ENCODE measurements around the gene NPAS3.

The NPAS3 gene

GRCh38 chr14:33291529-33292104, 352.9 kb downstream of the NPAS3 start:
- POLR2A ChIA-PET (ENCODE audit: low non-redundant PET), result no interaction called here
- no peak overlapping the region for H3K27ac ChIP-seq
- no peak for TF ChIP-seq CTCF (conservative IDR thresholded peaks at IDR 0.05; ENCODE audit: low read depth)
- DNase-seq (ENCODE audit: low spot score), result no peak
- CTCF ChIA-PET, result no interaction called here

GRCh38 chr14:33294419-33294818, 355.7 kb downstream of the NPAS3 start:
- ChIA-PET POLR2A (ENCODE audit: low non-redundant PET) (no interaction called here), CTCF (interaction anchor here (0.6 to 0.8 kb wide), 2 partner anchors 13 to 42 kb away, joined by 3 to 5 read pairs; no protein-coding TSS in a partner anchor)
- no peak overlapping the region for H3K27ac ChIP-seq
- no peak for DNase-seq (ENCODE audit: low spot score)
- no peak for TF ChIP-seq CTCF (conservative IDR thresholded peaks at IDR 0.05; ENCODE audit: low read depth)

- no peak for DNase-seq (ENCODE audit: low spot score)
- CTCF ChIA-PET, result interaction anchor here (0.5 to 0.8 kb wide), 2 partner anchors 15 to 401 kb away, joined by 3 to 4 read pairs; no protein-coding TSS in a partner anchor
- H3K27ac ChIP-seq, result no peak overlapping the region
- POLR2A ChIA-PET (ENCODE audit: low non-redundant PET), result no interaction called here
- no peak for TF ChIP-seq CTCF (conservative IDR thresholded peaks at IDR 0.05; ENCODE audit: low read depth)
Measured at GRCh38 chr14:33297565-33297964, 358.9 kb downstream of the NPAS3 start.

GRCh38 chr14:33307691-33308251, 369.1 kb downstream of the NPAS3 start:
- no peak for TF ChIP-seq CTCF (conservative IDR thresholded peaks at IDR 0.05; ENCODE audit: low read depth)
- POLR2A ChIA-PET (ENCODE audit: low non-redundant PET), result no interaction called here
- CTCF ChIA-PET, result interaction anchor here (0.6 kb wide), 2 partner anchors 13 to 493 kb away, joined by 3 read pairs; no protein-coding TSS in a partner anchor
- no peak for DNase-seq (ENCODE audit: low spot score)
- no peak overlapping the region for H3K27ac ChIP-seq

GRCh38 chr14:33309106-33309505, 370.4 kb downstream of the NPAS3 start:
- CTCF ChIA-PET, result no interaction called here
- no peak for DNase-seq (ENCODE audit: low spot score)
- TF ChIP-seq CTCF (conservative IDR thresholded peaks at IDR 0.05; ENCODE audit: low read depth), result no peak
- POLR2A ChIA-PET (ENCODE audit: low non-redundant PET), result no interaction called here
- no peak overlapping the region for H3K27ac ChIP-seq

GRCh38 chr14:33315217-33315616, 376.5 kb downstream of the NPAS3 start:
- POLR2A ChIA-PET (ENCODE audit: low non-redundant PET), result no interaction called here
- CTCF ChIA-PET, result interaction anchor here (0.6 kb wide), 1 partner anchor 158 kb away, joined by 3 read pairs; no protein-coding TSS in a partner anchor
- H3K27ac ChIP-seq, result no peak overlapping the region
- no peak for DNase-seq (ENCODE audit: low spot score)
- no peak for TF ChIP-seq CTCF (conservative IDR thresholded peaks at IDR 0.05; ENCODE audit: low read depth)

All from RWPE1 (cell line).